Measurements from ENCODE around the gene ZNF343. TPM values are rescaled to one million over a fixed set of nuclear protein-coding genes. Genes with fewer than 3 reads are reported as not detected.

Gene ZNF343
- total and polyA plus RNA-seq, 2 donors from 2014 or later: 7.9 to 12.1 TPM

- FAIRE-seq (no peak), DNase-seq (no peak)
- Histone ChIP-seq H3K9me3 (ENCODE audit: control insufficient read depth in 2 of 3, insufficient read depth in 1 of 3, low read length in 3 of 3) (no peaks in the 10 kb centered on the region), H3K4me3 (ENCODE audit: low read length in 3 of 3) (no peak within 1 kb of the TSS), H3K4me1 (ENCODE audit: control insufficient read depth in 2 of 3, insufficient read depth in 2 of 3, low read depth in 1 of 3, low read length in 3 of 3) (no peaks in the 10 kb centered on the region), H3K9ac (ENCODE audit: low read length in 3 of 3) (no peak within 1 kb of the TSS), H3K27me3 (ENCODE audit: control insufficient read depth, insufficient read depth, low read length) (no peaks in the 10 kb centered on the region), H3K36me3 (ENCODE audit: control insufficient read depth in 2 of 3, insufficient read depth in 3 of 3, low read length in 3 of 3) (no peaks in the 10 kb centered on the region), H3K27ac (ENCODE audit: low read depth in 2 of 2, low read length in 2 of 2) (no peak within 1 kb of the TSS)
- TF ChIP-seq CTCF (IDR thresholded peaks at IDR 0.05; ENCODE audit: borderline replicate concordance, extremely low read depth, insufficient read depth): no peak
- intact Hi-C loops (cut with DNase I): no loop called here
Measured at GRCh38 chr20:2536560-2536986, 27.9 kb upstream of the ZNF343 start, which contains the start of gene TMC2. Gene TMC2, plus strand, starts transcription at chr20:2536573. Its CDS starts 49 bp downstream, at chr20:2536622.

GRCh38 chr20:2535711-2536559 lies 27.2 kb upstream of the ZNF343 start:
- H3K27me3 ChIP-seq (ENCODE audit: control insufficient read depth, insufficient read depth, low read length): no peaks in the 10 kb centered on the region
- H3K36me3 ChIP-seq (ENCODE audit: control insufficient read depth in 2 of 3, insufficient read depth in 3 of 3, low read length in 3 of 3): no peaks in the 10 kb centered on the region
- H3K4me1 ChIP-seq (ENCODE audit: control insufficient read depth in 2 of 3, insufficient read depth in 2 of 3, low read depth in 1 of 3, low read length in 3 of 3): no peaks in the 10 kb centered on the region
- no peaks in the 10 kb centered on the region for H3K9me3 ChIP-seq (ENCODE audit: control insufficient read depth in 2 of 3, insufficient read depth in 1 of 3, low read length in 3 of 3)
- DNase-seq (peak in 3 of 5 donors; percentile 58 to 63 (median 62)), FAIRE-seq (no peak)
- no peak for TF ChIP-seq CTCF (IDR thresholded peaks at IDR 0.05; ENCODE audit: borderline replicate concordance, extremely low read depth, insufficient read depth)
- no peak overlapping the region for H3K9ac ChIP-seq (ENCODE audit: low read length in 3 of 3)
- intact Hi-C loops (cut with DNase I): no loop called here
- H3K4me3 ChIP-seq (ENCODE audit: low read length in 3 of 3): no peak overlapping the region
- H3K27ac ChIP-seq (ENCODE audit: low read depth in 2 of 2, low read length in 2 of 2): no peak overlapping the region

GRCh38 chr20:2533118-2533517 lies 24.4 kb upstream of the ZNF343 start:
- no peak overlapping the region for H3K27ac ChIP-seq (ENCODE audit: low read depth in 2 of 2, low read length in 2 of 2)
- intact Hi-C loops (cut with DNase I): no loop called here
- no peak overlapping the region for H3K9ac ChIP-seq (ENCODE audit: low read length in 3 of 3)
- H3K27me3 ChIP-seq (ENCODE audit: control insufficient read depth, insufficient read depth, low read length): no peaks in the 10 kb centered on the region
- H3K9me3 ChIP-seq (ENCODE audit: control insufficient read depth in 2 of 3, insufficient read depth in 1 of 3, low read length in 3 of 3): no peaks in the 10 kb centered on the region
- DNase-seq (no peak), FAIRE-seq (no peak)
- TF ChIP-seq CTCF (IDR thresholded peaks at IDR 0.05; ENCODE audit: borderline replicate concordance, extremely low read depth, insufficient read depth): no peak
- no peaks in the 10 kb centered on the region for H3K4me1 ChIP-seq (ENCODE audit: control insufficient read depth in 2 of 3, insufficient read depth in 2 of 3, low read depth in 1 of 3, low read length in 3 of 3)
- H3K4me3 ChIP-seq (ENCODE audit: low read length in 3 of 3): no peak overlapping the region
- no peaks in the 10 kb centered on the region for H3K36me3 ChIP-seq (ENCODE audit: control insufficient read depth in 2 of 3, insufficient read depth in 3 of 3, low read length in 3 of 3)
